ENCODE measurements around the gene FOXN3.

DNA sequence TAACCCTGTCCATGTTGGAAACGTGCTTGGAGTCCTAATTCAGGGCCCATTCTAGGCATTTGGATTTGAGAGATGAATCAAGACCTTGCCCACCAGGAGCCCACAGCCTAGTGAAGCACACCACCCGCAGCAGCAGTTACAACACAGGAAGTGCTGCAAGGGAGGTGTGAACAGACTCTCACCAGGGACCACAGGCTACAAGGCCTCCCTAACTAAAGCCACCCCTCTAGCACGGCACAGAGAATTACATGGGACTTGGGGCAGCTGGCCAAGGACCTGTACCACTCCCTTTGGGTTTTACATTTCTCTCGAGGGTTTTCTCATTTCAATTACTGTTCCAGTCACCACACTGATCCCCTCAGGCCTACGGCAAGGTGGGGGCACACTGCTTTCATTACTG lies 49.5 kb upstream of the FOXN3 start:
- TF ChIP-seq CTCF (IDR thresholded peaks at IDR 0.05): no peak
- TF ChIP-seq POLR2A (IDR thresholded peaks at IDR 0.05): no peak
